GM12878 (cell line): ENCODE measurements around the gene SALL1. TPM values are rescaled to one million over a fixed set of nuclear protein-coding genes. Genes with fewer than 3 reads are reported as not detected.

Experiments
- ATAC-seq: fragments of 200-7000 bp; cut with Tn5 transposase; 3 replicates; pipeline ENCODE4 v1.9.1; 2020; ENCODE audit warnings: mild to moderate bottlenecking, moderate library complexity
- BruUV-seq: library from RNA; stranded (reverse); fragments of 400-500 nt; replicated peaks from 2 replicates; lab custom pipeline; 2021; lab: Mats Ljungman, UMichigan
- CTCF ChIA-PET: fragments of 300-600 bp; sonication (Branson Sonifier 250); formaldehyde crosslinking; extraction: SDS; loops from one replicate; lab custom pipeline; 2021; ENCODE audit warnings: inconsistent platforms; lab: Yijun Ruan, JAX
- POLR2A ChIA-PET: fragments of 350-600 bp; formaldehyde crosslinking; extraction: SDS; loops from one replicate; lab custom pipeline; 2021; ENCODE audit warnings: inconsistent platforms; lab: Charles Lee
- RAD21 ChIA-PET: fragments of 300-600 bp; sonication (Branson Sonifier 250); formaldehyde crosslinking; loops from one replicate; lab custom pipeline; 2023; ENCODE audit warnings: antibody characterized with exemption; ENCODE audit not compliant: unreplicated experiment; lab: Charles Lee
- SMC1A ChIA-PET: fragments of 300-600 bp; sonication (Branson Sonifier 250); formaldehyde crosslinking; loops from one replicate; lab custom pipeline; 2023; ENCODE audit not compliant: unreplicated experiment, uncharacterized antibody; lab: Charles Lee
- DNase-seq: peaks from one replicate; pipeline ENCODE4 v3.0.0-alpha.2; 2011; ENCODE audit warnings: low read depth, low spot score
- FAIRE-seq: peaks from 3 replicates; lab custom pipeline; 2011; peaks lifted over from hg19 to GRCh38; lab: Jason Lieb, UNC
- H2AFZ ChIP-seq: 2 replicates; pipeline ENCODE4 v1.6.0; 2011; ENCODE audit warnings: low read depth, low read length, control low read depth; ENCODE audit not compliant: control insufficient read depth
- H3K27ac ChIP-seq: 2 replicates; pipeline ENCODE4 v1.5.1; 2011; ENCODE audit warnings: control low read depth; ENCODE audit not compliant: control insufficient read depth, insufficient read depth
- H3K27me3 ChIP-seq, 2 experiments: replicated peaks in 1 of 2; 2 replicates each; pipeline versions ENCODE4 v1.6.0 to v1.6.1; 2011; ENCODE audit warnings: low read length in 1 of 2; ENCODE audit not compliant: control insufficient read depth in 2 of 2, insufficient read depth in 2 of 2
- H3K36me3 ChIP-seq, 2 experiments: 2 replicates each; pipeline ENCODE4 v1.5.1; 2011; ENCODE audit warnings: low read length in 1 of 2; ENCODE audit not compliant: control insufficient read depth in 2 of 2, insufficient read depth in 2 of 2
- H3K4me1 ChIP-seq: 2 replicates; pipeline ENCODE4 v1.6.1; 2011; ENCODE audit warnings: mild to moderate bottlenecking, low read length, moderate library complexity, mixed read lengths; ENCODE audit not compliant: control insufficient read depth, insufficient read depth
- H3K4me2 ChIP-seq: 2 replicates; pipeline ENCODE4 v1.6.0; 2011; ENCODE audit warnings: control low read depth; ENCODE audit not compliant: control insufficient read depth, insufficient read depth
- H3K4me3 ChIP-seq: fragments of 200-600 bp; sonication (generic); 2 replicates; pipeline ENCODE4 v1.5.1; 2016
- H3K79me2 ChIP-seq: 2 replicates; pipeline ENCODE4 v1.6.0; 2011; ENCODE audit warnings: low read length; ENCODE audit not compliant: control insufficient read depth, insufficient read depth
- H3K9ac ChIP-seq: 2 replicates; pipeline ENCODE4 v1.8.0; 2011; ENCODE audit warnings: low read length, control low read depth, mixed read lengths; ENCODE audit not compliant: control insufficient read depth, insufficient read depth
- H3K9me3 ChIP-seq: replicated peaks from 3 replicates; pipeline ENCODE4 v1.5.1; 2011; ENCODE audit warnings: mild to moderate bottlenecking, low read length; ENCODE audit not compliant: control insufficient read depth, insufficient read depth
- H4K20me1 ChIP-seq: 2 replicates; pipeline ENCODE4 v1.6.0; 2011; ENCODE audit not compliant: control insufficient read depth, insufficient read depth
- ATF3 ChIP-seq: IDR thresholded peaks from 2 replicates; pipeline ENCODE4 v1.6.1; 2011; ENCODE audit warnings: low read depth, mild to moderate bottlenecking, low read length, moderate library complexity, borderline replicate concordance; ENCODE audit errors: extremely low read depth
- EP300 ChIP-seq, 2 experiments: fragments of 150-350 bp in 1 of 2; IDR thresholded peaks; 2 replicates each; pipeline ENCODE4 v1.6.1; 2011 to 2012; ENCODE audit warnings: low read depth in 2 of 2, low read length in 2 of 2, borderline replicate concordance in 1 of 2, improper control_type of control experiment in 1 of 2, inconsistent platforms in 1 of 2; ENCODE audit not compliant: control insufficient read depth in 1 of 2
- HCFC1 ChIP-seq: fragments of 150-350 bp; IDR thresholded peaks from 2 replicates; pipeline ENCODE4 v1.6.1; 2014; ENCODE audit warnings: low read length
- NR2C2 ChIP-seq: IDR thresholded peaks from 2 replicates; pipeline ENCODE4 v1.6.1; 2011; ENCODE audit warnings: borderline replicate concordance, low read depth; ENCODE audit not compliant: control insufficient read depth, insufficient read length
- SRF ChIP-seq, 2 experiments: IDR thresholded peaks; 2 replicates each; pipeline ENCODE4 v1.6.1; 2011; ENCODE audit warnings: low read depth in 2 of 2, low read length in 2 of 2, mild to moderate bottlenecking in 1 of 2, moderate library complexity in 1 of 2
- ZNF207 ChIP-seq: fragments of 450-650 bp; IDR thresholded peaks from 2 replicates; pipeline ENCODE4 v1.6.1; 2014; ENCODE audit warnings: antibody characterized with exemption, mild to moderate bottlenecking, borderline replicate concordance
- WGBS: methylation state at CpG from one replicate; pipeline ENCODE4 v1.1.6; 2016; ENCODE audit warnings: low lambda C conversion rate; ENCODE audit not compliant: insufficient replicate concordance, insufficient coverage; ENCODE audit errors: missing lambda C conversion rate; 5-methylcytosine and 5-hydroxymethylcytosine counted together
- in situ Hi-C: fragments of 300-500 bp; cut with MboI; formaldehyde crosslinking; loops from 9 replicates; pipeline ENCODE4 v1.14.3; 2018; ENCODE audit warnings: mixed read lengths
- intact Hi-C: fragments of 100-400 bp; cut with micrococcal nuclease; formaldehyde crosslinking; loops from one replicate; pipeline ENCODE4 v1.14.2; 2022; ENCODE audit not compliant: unreplicated experiment
- polyA plus RNA-seq, 11 experiments: library from polyadenylated mRNA; depleted of rRNA in 4 of 11; unstranded in 6 of 11; stranded (reverse) in 5 of 11; fragments of >200 nt; fragmentation: Nextera tagmentation in 4 of 11; fragmentation: Illumina TruSeq in 1 of 11; extraction: Ambion mirVana in 4 of 11; extraction: Trizol in 1 of 11; gene quantifications; 1 replicate in 1 of 11; 2 replicates in 10 of 11; pipeline versions ENCODE4 v1.2.1 to v1.2.3, GENCODE V29; 2011 to 2016; ENCODE audit warnings: inconsistent platforms in 2 of 11, missing spikeins in 2 of 11, low read depth in 1 of 11
- total RNA-seq, 4 experiments: library from RNA; depleted of rRNA in 3 of 4; stranded (reverse); fragments of >200 nt in 3 of 4; fragmentation: Illumina TruSeq in 1 of 4; extraction: Trizol in 1 of 4; gene quantifications; 2 replicates each; pipeline versions ENCODE4 v1.2.1 to v1.2.3, GENCODE V29; 2013 to 2021
- TF ChIP-seq, protein P1 (sequence below): fragments of 450-650 bp; formaldehyde crosslinking; IDR thresholded peaks from 2 replicates; pipeline ENCODE4 v1.4.0; 2020; ENCODE audit warnings: mild to moderate bottlenecking, moderate library complexity
- TF ChIP-seq, protein P2 (sequence below): fragments of 450-650 bp; IDR thresholded peaks from 2 replicates; pipeline ENCODE4 v1.6.1; 2017; ENCODE audit warnings: antibody characterized with exemption, mild to moderate bottlenecking, moderate library complexity

Gene SALL1
- total and polyA plus RNA-seq, 10 of the 15 experiments (the other 5 are each of a cell fraction or from before 2014, with no cell fraction given): 0.01 to 0.08 (median 0.03) TPM; not detected in 6

- no TSS peak for BruUV-seq
- TF ChIP-seq, protein P1, sequence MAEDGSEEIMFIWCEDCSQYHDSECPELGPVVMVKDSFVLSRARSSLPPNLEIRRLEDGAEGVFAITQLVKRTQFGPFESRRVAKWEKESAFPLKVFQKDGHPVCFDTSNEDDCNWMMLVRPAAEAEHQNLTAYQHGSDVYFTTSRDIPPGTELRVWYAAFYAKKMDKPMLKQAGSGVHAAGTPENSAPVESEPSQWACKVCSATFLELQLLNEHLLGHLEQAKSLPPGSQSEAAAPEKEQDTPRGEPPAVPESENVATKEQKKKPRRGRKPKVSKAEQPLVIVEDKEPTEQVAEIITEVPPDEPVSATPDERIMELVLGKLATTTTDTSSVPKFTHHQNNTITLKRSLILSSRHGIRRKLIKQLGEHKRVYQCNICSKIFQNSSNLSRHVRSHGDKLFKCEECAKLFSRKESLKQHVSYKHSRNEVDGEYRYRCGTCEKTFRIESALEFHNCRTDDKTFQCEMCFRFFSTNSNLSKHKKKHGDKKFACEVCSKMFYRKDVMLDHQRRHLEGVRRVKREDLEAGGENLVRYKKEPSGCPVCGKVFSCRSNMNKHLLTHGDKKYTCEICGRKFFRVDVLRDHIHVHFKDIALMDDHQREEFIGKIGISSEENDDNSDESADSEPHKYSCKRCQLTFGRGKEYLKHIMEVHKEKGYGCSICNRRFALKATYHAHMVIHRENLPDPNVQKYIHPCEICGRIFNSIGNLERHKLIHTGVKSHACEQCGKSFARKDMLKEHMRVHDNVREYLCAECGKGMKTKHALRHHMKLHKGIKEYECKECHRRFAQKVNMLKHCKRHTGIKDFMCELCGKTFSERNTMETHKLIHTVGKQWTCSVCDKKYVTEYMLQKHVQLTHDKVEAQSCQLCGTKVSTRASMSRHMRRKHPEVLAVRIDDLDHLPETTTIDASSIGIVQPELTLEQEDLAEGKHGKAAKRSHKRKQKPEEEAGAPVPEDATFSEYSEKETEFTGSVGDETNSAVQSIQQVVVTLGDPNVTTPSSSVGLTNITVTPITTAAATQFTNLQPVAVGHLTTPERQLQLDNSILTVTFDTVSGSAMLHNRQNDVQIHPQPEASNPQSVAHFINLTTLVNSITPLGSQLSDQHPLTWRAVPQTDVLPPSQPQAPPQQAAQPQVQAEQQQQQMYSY (CRISPR knock-in tag): no peak
- no peak for TF ChIP-seq ATF3
- no peak for TF ChIP-seq EP300 (IDR thresholded peaks at IDR 0.05; ENCODE audit: borderline replicate concordance in 1 of 2, control insufficient read depth in 1 of 2, low read depth in 2 of 2, low read length in 2 of 2)
- no peak for TF ChIP-seq SRF (IDR thresholded peaks at IDR 0.05; ENCODE audit: low read depth in 2 of 2, low read length in 2 of 2)
- no peak for TF ChIP-seq ZNF207
- TF ChIP-seq NR2C2: no peak
- TF ChIP-seq HCFC1: no peak
- TF ChIP-seq, protein P2, sequence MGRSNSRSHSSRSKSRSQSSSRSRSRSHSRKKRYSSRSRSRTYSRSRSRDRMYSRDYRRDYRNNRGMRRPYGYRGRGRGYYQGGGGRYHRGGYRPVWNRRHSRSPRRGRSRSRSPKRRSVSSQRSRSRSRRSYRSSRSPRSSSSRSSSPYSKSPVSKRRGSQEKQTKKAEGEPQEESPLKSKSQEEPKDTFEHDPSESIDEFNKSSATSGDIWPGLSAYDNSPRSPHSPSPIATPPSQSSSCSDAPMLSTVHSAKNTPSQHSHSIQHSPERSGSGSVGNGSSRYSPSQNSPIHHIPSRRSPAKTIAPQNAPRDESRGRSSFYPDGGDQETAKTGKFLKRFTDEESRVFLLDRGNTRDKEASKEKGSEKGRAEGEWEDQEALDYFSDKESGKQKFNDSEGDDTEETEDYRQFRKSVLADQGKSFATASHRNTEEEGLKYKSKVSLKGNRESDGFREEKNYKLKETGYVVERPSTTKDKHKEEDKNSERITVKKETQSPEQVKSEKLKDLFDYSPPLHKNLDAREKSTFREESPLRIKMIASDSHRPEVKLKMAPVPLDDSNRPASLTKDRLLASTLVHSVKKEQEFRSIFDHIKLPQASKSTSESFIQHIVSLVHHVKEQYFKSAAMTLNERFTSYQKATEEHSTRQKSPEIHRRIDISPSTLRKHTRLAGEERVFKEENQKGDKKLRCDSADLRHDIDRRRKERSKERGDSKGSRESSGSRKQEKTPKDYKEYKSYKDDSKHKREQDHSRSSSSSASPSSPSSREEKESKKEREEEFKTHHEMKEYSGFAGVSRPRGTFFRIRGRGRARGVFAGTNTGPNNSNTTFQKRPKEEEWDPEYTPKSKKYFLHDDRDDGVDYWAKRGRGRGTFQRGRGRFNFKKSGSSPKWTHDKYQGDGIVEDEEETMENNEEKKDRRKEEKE: no peak
- Histone ChIP-seq H4K20me1 (no peaks in the 10 kb centered on the region), H3K4me3 (no peak overlapping the region), H3K36me3 (no peaks in the 10 kb centered on the region), H3K79me2 (no peaks in the 10 kb centered on the region), H3K4me1 (no peaks in the 10 kb centered on the region), H3K9ac (no peak overlapping the region), H2AFZ (no peak overlapping the region), H3K4me2 (no peak overlapping the region), H3K27me3 (no peaks in the 10 kb centered on the region; a peak in 1 of 4 replicates), H3K9me3 (no peaks in the 10 kb centered on the region), H3K27ac (no peak overlapping the region)
- FAIRE-seq (no peak), DNase-seq (no peak), ATAC-seq (no peak)
- WGBS: 0% methylated on average over 1 of the region's 1 CpG
- in situ Hi-C loops (no loop called here), intact Hi-C loops (no loop called here)
- ChIA-PET SMC1A (interaction anchor here (1.1 kb wide), 1 partner anchor 10 kb away, joined by 5 read pairs; no protein-coding TSS in a partner anchor), POLR2A (no interaction called here), RAD21 (no interaction called here), CTCF (no interaction called here)
These were observed 14.0 kb upstream of the SALL1 start for GRCh38 chr16:51165043-51165442.
